NCI-H2171 (cell line): ENCODE results near the gene HOXD12.

Experiments used
- DNase-seq: peaks from one replicate; lab custom pipeline; 2025; lab: John Stamatoyannopoulos, UW

HOXD12 gene

GRCh38 chr2:176093145-176093897, 6.3 kb upstream of the HOXD12 start:
- DNase-seq, result peak; percentile 38

- no peak for DNase-seq
These were observed 5.7 kb upstream of the HOXD12 start for GRCh38 chr2:176093898-176094249.

GRCh38 chr2:176094349-176094748, 5.2 kb upstream of the HOXD12 start:
- no peak for DNase-seq

- no peak for DNase-seq
These were observed 4.2 kb upstream of the HOXD12 start for GRCh38 chr2:176095421-176095820.

- DNase-seq, result no peak
These were observed 3.2 kb upstream of the HOXD12 start for GRCh38 chr2:176096243-176096985.

- peak; percentile 77 for DNase-seq
These were observed 2.4 kb upstream of the HOXD12 start for GRCh38 chr2:176096986-176097819.

- DNase-seq, result no peak
These were observed 1.7 kb upstream of the HOXD12 start for GRCh38 chr2:176097820-176098365.

- no peak for DNase-seq
These were observed 1.0 kb upstream of the HOXD12 start for GRCh38 chr2:176098366-176099158.

- DNase-seq, result no peak
These were observed 352 bp upstream of the HOXD12 start for GRCh38 chr2:176099159-176099727.

- no peak for DNase-seq
These were observed 1.0 kb downstream of the HOXD12 start for GRCh38 chr2:176100547-176101140.

GRCh38 chr2:176101216-176101830, 1.7 kb downstream of the HOXD12 start:
- no peak for DNase-seq

GRCh38 chr2:176101842-176102241, 2.2 kb downstream of the HOXD12 start:
- no peak for DNase-seq

GRCh38 chr2:176102309-176102866, 2.8 kb downstream of the HOXD12 start:
- DNase-seq, result no peak

- no peak for DNase-seq
These were observed 3.6 kb downstream of the HOXD12 start for GRCh38 chr2:176103194-176103593.

GRCh38 chr2:176103742-176104315, 4.2 kb downstream of the HOXD12 start:
- no peak for DNase-seq

- no peak for DNase-seq
These were observed 4.9 kb downstream of the HOXD12 start for GRCh38 chr2:176104316-176105077.

- DNase-seq, result no peak
These were observed 5.6 kb downstream of the HOXD12 start for GRCh38 chr2:176105078-176105729.
